HG03280 (cell line): ENCODE data around the gene EVI2B.
"Not testable (repeated sequence)": the region's sequence is repeated elsewhere in the genome, so short reads cannot be mapped to it uniquely, and the experiment has no call there.

ENCODE experiments used
- ATAC-seq: cut with Tn5 transposase; IDR thresholded peaks from one replicate; pipeline ENCODE4 v1.9.1; 2021; ENCODE audit warnings: mild to moderate bottlenecking, moderate library complexity; ENCODE audit not compliant: unreplicated experiment

EVI2B gene, protein sequence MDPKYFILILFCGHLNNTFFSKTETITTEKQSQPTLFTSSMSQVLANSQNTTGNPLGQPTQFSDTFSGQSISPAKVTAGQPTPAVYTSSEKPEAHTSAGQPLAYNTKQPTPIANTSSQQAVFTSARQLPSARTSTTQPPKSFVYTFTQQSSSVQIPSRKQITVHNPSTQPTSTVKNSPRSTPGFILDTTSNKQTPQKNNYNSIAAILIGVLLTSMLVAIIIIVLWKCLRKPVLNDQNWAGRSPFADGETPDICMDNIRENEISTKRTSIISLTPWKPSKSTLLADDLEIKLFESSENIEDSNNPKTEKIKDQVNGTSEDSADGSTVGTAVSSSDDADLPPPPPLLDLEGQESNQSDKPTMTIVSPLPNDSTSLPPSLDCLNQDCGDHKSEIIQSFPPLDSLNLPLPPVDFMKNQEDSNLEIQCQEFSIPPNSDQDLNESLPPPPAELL

GRCh38 chr17:31313982-31314781 lies at the start of gene EVI2B:
Gene EVI2B, minus strand, starts transcription at chr17:31314054. Its CDS starts 8,445 bp downstream, at chr17:31305609.
- ATAC-seq = no peak

GRCh38 chr17:31357839-31358394 lies 44.1 kb upstream of the EVI2B start:
- ATAC-seq = no peak

GRCh38 chr17:31357091-31357490 lies 43.2 kb upstream of the EVI2B start:
- no peak for ATAC-seq

DNA sequence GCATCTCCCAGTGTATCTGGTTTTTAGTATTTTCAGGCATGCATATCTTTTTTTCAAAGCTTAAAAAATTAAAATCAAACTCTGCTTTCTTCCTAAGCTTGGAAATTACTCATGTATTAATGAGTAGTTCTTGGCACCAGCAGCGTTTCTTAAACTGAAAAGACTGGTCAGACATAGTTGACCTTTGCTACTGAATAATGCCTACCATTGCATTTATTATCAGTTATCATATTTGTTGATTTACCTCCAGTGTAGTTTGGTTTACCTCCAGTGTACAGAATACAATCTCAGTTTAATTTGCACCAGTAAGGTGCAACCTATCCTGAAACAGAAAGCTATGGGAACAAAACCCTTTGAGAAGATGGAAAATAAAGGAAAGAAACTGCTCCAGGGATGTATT lies 42.1 kb upstream of the EVI2B start:
- no peak for ATAC-seq

GRCh38 chr17:31349454-31349853 lies 35.6 kb upstream of the EVI2B start:
- ATAC-seq = no peak

DNA sequence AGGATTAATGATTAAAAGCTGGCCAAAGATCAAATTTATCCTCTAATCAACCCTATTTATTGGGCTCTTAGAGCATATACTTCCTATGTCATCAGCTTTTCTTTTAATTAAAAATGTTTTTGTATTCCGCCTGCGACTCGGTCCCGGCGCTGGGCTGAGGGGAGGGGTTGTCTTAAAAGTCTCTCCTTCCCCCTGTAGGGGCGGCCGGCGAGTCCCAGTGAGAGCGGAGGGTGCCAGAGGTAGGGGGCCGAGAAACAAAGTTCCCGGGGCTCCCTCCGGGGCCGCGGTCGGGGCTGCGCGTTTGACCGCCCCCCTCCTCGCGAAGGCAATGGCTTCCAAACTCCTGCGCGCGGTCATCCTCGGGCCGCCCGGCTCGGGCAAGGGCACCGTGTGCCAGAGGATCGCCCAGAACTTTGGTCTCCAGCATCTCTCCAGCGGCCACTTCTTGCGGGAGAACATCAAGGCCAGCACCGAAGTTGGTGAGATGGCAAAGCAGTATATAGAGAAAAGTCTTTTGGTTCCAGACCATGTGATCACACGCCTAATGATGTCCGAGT lies 31.4 kb upstream of the EVI2B start:
- not testable (repeated sequence) for ATAC-seq

GRCh38 chr17:31339906-31340661 lies 26.2 kb upstream of the EVI2B start:
- no peak for ATAC-seq

GRCh38 chr17:31329221-31329620 lies 15.4 kb upstream of the EVI2B start:
- ATAC-seq = no peak

DNA sequence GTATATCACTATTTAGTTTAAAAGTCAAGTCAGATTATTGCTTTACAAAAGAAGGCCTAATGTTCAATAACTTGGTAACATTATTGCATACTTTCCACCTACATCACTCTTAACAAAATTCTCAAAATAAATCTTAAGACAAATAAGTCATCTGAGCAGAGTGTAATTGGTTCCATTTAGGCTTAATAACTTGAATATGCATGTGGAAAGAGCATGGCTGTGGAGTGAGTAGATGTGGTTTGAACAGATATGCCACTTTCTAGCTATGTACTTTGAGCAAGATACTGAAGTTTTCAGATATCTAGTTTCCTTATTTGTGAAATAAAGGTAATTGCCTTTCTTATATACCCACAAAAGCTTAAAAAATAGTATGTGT lies 14.3 kb upstream of the EVI2B start:
- no peak for ATAC-seq

DNA sequence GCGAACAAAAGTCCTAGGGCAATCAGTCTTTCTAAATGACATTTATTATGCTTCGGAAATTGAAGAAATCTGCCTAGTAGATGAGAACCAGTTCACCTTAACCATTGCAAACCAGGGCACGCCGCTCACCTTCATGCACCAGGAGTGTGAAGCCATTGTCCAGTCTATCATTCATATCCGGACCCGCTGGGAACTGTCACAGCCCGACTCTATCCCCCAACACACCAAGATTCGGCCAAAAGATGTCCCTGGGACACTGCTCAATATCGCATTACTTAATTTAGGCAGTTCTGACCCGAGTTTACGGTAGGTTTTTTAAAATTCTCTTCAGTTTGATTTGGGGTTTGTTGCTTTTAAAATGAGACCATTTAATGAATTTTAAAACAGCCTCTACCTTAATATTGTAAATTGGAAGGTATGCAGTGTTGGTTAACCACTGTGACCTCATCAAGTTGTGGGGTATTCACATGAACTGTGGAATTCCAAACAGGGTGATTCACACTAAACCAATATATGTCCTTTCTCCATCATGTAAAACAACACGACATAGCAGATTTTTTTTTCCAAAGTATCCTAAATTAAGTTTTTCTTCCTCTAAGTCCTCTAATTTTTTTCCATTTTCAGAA lies 13.8 kb upstream of the EVI2B start:
- no peak for ATAC-seq

DNA sequence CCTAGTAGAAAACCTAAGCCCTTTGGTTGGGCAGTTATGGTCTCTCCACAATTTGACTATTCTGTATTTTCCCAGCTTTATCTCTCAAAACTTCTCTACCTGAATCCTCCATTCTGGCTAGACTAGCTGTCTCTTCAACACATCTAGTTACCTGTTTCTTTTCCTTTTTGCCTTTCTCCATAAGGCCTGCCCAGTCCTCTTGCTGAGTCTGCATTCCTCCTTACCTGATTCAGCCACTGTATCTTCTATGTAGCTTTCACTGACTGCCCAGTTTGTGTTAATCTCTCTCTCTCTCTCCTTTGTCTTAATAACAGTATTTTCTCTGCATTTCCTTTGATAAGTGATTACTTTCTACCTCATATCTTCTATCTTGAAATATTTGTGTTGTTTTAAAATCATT lies 9.7 kb upstream of the EVI2B start:
- no peak for ATAC-seq

DNA sequence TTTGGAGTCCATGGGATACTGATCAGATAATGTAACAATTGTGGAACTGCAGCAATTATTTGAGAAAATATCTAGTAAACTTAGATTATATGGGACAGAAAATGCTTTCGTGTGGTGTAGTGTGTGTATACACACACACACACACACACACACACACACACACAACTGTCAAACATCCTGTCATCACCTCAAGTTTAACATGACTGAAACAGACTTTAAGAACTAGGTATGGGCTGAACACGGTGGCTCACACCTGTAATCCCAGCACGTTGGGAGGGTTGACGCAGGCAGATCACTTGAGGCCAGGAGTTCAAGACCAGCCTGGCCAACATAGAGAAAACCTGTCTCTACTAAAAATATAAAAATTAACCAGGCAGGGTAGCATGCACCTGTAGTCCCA lies 8.1 kb upstream of the EVI2B start:
- ATAC-seq = no peak

DNA sequence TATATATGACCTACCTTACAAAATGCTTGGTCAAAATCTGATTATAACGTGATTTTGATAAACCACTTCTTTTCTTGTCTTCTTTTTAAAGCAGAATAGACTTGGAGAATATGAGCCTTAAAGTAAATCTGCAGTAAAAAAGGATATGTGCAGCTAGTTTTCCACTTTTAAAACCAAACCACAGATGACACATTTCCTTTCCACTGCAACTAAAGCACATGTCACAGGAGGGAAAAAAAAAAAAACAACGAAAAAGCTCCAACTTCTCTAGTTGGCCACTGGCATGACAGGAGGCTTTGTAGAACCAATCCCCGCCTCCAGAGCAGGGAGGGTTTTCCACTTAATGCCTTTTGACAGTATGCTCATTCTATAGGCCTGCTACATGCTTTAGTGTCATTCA lies 7.6 kb upstream of the EVI2B start, which contains the start of gene EVI2A:
Gene EVI2A (minus strand): TSS at position 142 of the 400 bp plus-strand sequence. CDS start 2,609 bp downstream, outside the sequence.
- ATAC-seq = no peak

GRCh38 chr17:31320791-31321190 lies 6.9 kb upstream of the EVI2B start:
- ATAC-seq = no peak

GRCh38 chr17:31320241-31320640 lies 6.4 kb upstream of the EVI2B start:
- ATAC-seq = no peak

GRCh38 chr17:31318851-31319661 lies 5.2 kb upstream of the EVI2B start:
- no peak for ATAC-seq

DNA sequence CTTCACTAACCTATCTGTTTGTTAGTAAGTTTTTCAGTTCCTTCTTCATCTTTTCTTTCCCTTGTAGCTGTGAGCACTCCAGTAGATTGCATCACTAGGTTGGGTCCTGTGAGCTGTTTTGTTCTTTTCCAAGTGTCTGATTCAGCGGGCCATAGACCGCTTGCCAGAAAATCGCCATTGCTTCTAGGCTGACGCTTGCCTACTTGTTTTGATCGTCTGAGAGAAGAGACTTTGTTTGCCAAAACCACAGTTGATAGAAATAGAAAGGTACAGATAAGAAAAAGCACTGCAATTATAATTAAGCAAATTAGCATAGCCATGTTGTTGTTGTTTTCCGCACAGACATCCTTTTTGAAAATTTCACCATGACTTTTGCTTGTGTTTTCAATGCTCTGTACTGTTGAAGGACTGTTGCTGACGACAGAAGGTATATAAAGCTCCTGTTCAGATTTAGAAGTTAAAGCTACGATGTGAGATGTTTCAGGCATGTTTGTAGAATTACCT lies 4.5 kb upstream of the EVI2B start:
- no peak for ATAC-seq

- ATAC-seq = no peak
Observed at GRCh38 chr17:31314782-31315100, 887 bp upstream of the EVI2B start.

DNA sequence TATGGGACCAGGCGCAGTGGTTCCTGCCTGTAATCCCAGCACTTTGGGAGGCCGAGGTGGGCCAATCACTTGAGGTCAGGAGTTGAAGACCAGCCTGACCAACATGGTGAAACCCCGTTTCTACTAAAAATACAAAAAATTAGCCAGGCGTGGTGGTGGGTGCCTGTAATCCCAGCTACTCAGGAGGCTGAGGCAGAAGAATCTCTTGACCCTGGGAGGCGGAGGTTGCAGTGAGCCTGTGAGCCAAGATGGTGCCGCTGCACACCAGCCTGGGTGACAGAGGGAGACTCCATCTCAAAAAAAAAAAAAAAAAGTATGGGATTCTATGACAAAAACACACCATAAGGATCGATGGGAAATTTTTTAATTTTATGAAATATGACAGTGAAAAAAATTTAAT lies 1.6 kb downstream of the EVI2B start:
- not testable (repeated sequence) for ATAC-seq
